ENCODE data around the gene ASMT.
"Not testable (repeated sequence)": the region's sequence is repeated elsewhere in the genome, so short reads cannot be mapped to it uniquely, and the experiment has no call there.

Gene ASMT

DNA sequence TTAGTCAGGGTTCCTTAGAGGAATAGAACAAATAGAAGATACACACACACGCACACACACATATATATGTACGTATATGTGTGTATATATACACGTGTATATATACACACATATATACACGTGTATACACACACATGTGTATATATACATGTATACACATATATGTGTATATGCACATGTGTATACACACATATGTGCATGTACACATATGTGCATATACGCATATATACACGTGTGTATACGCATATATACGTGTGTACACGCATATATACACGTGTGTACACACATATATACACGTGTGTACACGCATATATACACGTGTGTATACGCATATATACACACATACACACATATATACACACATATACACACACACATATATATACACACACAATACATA lies 41.5 kb downstream of the ASMT start:
- DNase-seq: no peak

DNA sequence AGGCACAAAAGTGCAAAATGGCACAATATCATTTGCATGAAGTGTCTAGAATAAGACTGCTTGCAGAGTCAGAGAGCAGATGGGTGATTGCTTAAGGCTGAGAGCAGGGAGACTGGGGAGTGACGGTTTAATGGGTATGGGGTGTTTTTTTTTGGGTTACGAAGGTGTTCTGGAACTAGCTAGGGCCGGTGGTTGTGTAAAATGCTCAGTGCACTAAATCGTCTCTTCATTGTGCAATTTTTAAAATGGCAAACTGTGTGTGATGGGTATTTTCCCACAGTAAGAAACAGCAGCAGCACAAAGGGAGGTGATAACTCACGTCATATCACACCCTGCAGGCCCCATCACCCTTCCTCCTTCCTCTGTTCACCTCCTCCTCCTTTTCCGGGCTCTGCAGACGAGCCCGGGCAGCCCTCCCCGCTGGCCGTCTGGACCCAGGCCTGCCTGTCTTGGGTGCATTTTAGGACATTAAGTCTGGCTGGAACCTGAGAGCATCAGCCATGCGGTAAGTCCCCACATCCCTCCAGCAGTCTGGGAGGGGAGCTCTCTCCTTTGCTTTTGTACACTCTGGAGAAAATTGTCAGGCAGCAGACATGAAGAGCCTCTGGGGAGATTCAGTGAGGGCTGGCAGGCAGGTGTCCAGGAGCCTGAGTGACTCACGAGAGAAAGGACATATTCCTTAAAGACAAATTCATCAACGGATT lies 42.7 kb downstream of the ASMT start:
- peak; percentile 51 to 65 for DNase-seq

DNA sequence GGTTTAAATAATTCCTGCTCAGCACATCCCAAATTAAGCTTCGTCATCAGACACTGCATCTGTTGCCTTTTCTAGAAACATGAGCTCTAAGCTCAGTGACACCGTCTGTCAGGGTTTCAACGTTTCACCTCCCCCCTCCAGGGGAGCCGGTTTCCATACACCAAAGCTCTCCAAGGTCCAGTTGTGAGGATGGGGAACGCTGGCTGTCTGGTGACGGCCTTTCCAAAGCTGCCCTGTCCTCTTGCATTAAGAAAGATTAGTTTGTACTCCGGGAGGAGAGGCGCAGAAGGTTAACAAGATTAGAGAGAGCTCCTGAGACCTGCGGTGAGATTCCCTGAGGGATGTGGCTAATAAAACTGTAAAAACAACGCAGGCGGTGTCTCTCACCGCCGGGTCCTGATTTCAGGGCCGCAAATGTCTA lies 43.2 kb downstream of the ASMT start:
- peak in 1 of 2 experiments; percentile 18 for DNase-seq

DNA sequence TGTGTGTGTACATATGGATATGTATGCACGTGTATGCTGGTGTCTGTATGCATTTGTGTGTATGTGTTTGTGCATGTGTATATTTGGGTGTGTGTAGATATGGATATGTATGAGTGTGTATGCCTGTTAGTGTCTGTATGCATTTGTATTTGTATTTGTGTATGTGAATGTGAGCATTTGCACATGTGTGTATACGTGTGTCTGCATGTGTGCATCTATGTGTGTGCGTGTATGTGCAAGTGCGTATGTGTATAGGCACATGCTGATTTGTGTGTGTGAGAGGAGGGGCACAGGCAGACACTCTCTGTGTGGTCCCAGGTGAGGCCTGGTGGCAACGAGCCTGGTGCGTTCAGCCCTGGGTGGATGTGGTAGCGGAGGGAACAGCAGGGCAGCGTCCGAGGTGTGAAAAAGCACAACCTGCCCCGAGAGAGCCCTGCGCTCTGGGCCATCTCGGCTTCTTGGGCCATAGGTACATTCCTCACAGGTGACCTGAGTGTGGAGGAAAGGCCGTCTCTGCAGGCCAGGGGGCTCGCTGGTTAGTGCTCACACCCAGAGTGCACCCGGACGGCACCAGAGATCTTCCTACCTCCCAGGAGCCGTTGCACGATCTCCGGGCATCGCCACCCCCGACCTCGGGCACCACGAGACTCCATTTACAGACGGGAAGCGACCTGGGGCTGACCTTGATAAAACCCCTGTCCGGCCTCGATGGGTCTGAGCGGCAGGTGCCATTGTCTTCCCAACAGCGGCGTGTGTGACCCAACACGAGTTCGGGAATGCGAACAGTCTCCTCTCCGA lies 45.0 kb downstream of the ASMT start:
- no peak for DNase-seq

DNA sequence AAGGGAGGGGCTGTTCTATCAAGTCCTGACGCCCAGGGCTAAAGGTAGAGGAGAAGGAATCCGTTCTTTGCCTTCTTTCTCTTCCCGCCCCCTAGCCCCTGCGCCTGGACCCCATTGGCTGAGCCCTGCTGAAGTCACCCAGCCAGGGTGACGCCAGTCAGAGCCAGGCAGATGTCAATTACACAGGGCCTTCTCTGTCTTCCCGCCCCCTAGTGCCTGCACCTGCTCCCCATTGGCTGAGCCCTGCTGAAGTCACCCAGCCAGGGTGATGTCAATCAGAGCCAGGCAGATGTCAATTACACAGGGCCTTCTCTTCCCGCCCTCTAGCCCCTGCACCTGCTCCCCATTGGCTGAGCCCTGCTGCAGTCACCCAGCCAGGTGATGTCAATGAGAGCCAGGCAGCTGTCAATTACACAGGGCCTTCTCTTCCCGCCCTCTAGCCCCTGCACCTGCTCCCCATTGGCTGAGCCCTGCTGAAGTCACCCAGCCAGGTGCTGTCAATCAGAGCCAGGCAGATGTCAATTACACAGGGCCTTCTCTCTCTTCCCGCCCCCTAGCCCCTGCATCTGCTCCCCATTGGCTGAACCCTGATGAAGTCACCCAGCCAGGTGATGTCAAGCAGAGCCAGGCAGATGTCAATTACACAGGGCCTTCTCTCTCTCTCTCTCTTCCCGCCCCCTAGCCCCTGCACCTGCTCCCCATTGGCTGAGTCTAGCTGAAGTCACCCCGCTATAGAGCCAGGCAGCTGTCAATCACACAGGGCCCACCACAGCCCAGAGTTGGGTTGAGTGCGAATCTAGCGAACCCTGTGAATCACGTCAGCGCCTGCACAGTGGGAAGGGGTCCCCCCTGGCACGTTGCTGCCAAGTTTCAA lies 46.4 kb downstream of the ASMT start:
- DNase-seq: peak; percentile 14 to 24

DNA sequence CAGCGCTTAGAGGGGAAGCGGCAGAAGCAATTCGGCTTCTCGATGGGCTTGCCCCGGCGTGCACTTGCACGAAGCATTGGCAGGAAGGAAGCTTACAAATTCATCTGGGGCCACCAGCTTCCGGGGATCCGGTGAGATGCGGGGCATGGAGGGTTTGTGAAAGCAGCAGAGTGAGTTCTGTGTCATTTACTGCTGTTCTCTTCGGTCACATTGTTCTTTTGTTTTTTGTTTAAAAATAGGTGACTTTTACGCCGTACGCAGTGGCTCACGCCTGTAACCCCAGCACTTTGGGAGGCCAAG lies 47.0 kb downstream of the ASMT start:
- no peak for DNase-seq

DNA sequence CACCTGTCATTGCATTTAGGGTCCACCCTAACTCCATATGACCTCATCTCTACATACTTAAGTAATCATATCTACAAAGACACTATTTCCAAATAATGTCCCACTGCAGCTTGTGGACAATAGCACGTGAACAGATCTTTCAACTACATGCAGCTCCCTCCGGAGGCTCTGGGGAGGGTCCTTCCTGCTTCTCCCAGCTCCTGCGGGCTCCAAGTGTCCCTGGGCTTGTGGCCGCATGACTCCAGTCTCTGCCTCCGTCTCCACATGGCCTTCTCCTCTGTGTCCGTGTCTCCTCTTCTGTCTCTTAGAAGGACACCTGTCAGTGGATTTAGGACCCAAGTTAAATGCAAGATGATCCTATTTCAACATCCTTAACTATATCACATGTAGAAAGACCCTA lies 52.7 kb downstream of the ASMT start:
- no peak for DNase-seq

DNA sequence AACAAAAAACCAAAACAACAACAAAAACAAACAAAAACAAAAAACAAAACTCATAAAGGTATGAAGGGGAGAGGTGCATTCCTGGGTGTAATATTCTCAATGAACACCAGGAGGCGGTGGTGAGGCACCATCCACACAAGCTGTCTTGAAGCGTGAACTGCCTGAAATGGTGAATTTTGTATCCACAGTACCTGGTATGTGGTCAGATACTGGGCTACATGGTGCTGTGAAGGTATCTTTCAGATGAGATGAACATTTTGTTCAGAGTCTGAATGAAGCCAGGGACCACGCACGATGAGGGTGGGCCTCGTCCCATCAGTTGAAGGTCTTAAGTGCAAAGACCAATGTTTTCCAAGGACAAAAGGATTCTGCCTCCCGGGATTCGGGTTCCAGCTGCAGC lies 58.5 kb downstream of the ASMT start:
- peak; percentile 52 to 63 for DNase-seq

DNA sequence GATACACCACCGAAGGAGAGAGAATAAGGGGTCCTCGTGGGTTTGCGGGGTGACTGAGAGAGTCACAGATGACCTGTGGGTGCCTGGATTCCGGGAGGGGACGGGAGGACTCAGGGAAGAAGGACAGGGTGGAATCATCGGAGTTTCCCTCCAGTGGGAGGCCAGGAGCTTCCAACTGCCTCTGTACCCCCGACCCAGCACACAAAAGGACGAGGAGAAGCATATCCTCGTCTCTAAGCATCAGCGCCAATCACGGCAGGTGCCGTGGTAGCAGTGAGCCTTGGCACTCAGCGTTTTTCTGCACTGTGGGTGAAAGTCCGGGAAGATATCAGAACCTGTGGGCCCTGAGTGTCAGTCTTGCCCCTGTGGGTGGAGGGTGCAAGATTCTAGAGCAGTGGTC lies 62.0 kb downstream of the ASMT start:
- DNase-seq: no peak

DNA sequence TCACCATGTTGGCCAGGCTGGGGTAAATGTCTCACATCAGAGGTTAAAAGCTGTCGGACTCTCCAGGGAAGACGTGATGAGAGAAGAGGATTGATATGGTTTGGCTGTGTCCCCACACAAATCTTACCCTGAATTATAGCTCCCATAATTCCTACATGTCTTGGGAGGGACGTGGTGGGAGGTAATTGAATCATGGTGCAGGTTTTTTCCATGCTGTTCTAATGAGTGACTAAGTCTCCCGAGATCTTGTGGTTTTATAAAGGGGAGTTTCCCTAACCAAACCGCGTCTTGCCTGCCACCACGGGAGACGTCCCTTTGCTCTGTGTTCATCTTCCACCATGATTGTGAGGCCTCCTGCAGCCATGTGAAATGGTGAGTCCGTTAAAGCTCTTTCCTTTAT lies 64.4 kb downstream of the ASMT start:
- peak; percentile 33 to 50 for DNase-seq

DNA sequence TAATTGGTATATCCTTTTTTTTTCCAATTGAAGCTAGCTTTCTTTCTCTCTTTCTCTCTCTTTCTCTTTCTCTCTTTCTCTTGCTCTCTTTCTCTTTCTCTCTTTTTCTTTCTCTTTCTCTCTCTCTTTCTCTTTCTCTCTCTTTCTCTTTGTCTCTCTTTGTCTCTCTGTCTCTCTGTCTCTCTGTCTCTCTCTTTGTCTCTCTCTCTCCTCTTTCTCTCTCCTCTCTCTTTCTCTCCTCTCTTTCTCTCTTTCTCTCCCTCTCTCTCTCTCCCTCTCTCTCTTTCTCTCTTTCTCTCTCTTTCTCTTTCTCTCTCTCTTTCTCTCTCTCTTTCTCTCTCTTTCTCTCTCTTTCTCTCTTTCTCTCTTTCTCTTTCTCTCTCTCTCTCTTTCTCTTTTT lies 66.6 kb downstream of the ASMT start:
- no peak for DNase-seq

DNA sequence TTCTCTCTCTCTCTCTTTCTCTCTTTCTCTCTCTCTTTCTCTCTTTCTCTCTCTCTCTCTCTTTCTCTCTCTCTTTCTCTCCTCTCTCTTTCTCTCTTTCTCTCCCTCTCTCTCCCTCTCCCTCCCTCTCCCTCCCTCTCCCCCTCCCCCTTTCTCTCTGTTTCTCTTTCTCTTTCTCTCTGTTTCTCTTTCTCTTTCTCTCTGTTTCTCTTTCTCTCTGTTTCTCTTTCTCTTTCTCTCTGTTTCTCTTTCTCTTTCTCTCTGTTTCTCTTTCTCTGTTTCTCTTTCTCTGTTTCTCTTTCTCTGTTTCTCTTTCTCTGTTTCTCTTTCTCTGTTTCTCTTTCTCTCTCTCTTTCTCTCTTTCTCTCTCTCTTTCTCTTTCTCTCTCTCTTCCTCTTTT lies 67.0 kb downstream of the ASMT start:
- DNase-seq: not testable (repeated sequence)

DNA sequence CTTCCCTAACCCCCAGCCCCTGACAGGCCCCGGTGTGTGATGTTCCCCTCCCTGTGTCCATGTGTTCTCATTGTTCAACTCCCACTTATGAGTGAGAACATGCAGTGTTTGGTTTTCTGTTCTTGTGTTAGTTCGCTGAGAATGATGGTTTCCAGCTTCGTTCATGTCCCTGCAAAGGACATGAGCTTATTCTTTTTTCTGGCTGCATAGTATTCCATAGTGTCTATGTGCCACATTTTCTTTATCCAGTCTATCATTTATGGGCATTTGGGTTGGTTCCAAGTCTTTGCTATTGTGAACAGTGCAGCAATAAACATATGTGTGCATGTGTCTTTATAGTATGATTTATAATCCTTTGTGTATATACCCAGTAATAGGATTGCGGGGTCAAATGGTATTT lies 67.6 kb downstream of the ASMT start:
- not testable (repeated sequence) for DNase-seq

DNA sequence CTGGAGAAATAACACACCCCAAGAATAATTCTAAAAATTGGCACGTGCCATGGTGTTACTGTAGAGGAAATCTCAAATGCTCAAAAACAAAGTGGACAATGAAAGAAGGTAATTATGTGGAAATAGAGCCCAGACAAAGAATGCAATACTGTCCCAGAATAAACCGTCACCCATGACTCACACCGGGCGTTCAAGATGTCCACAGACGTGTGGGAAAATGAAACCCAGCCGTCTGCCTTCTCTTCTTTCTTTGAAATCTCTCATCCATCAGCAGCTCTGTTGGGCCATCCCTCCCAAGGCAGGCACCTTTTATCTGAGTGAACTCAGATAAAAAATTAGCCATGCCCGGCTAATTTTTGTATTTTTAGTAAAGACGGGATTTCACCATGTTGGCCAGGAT lies 70.0 kb downstream of the ASMT start:
- DNase-seq: not testable (repeated sequence)

DNA sequence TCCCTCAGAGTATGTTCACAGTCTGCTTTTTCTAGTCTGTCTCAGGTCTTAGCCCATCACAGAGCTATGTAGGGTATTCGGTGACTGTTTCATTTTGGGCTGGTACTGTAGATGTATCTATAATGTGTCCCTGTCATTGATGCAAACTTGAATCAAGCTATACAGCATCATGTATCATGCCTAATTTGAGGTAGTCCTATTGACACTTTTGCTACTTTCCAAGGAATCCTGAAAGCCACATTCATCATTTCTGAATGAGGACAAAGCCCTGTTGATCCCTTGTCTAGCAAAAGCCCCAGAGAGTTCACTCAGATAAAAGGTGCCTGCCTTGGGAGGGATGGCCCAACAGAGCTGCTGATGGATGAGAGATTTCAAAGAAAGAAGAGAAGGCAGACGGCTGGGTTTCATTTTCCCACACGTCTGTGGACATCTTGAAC lies 70.6 kb downstream of the ASMT start:
- not testable (repeated sequence) for DNase-seq

DNA sequence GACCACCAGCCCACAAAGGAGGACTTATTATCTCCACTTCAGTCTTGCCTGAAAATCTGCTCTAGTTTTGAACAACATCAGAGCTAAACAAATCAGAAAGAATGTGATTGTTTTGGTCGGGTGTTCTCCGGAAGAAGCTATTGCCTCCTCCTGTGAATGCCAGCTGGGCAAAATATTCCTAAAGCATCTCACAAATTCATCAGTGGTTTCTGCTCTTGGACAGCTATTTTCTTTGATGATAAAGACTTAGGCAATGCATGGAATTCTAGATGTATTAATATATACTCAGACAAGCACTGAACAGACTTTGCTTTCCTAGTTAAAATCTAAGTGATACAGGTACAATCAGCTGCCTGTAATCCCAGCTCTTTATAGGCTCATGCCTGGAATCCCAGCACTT lies 71.8 kb downstream of the ASMT start:
- no peak for DNase-seq
